Lung (tissue), 12 donors: ENCODE data around the gene C20orf96. TPM values are rescaled to one million over a fixed set of nuclear protein-coding genes. Genes with fewer than 3 reads are reported as not detected.

Experiments
- ATAC-seq: fragments of 200-7000 bp; cut with Tn5 transposase; one replicate; pipeline ENCODE4 v1.9.1; 2020; ENCODE audit warnings: moderate number of reproducible peaks; ENCODE audit not compliant: insufficient read depth, low FRiP score
- DNase-seq, 3 donors: peaks; one replicate each; pipeline ENCODE4 v3.0.0-alpha.2; 2013 to 2017
- H3K27ac ChIP-seq, 2 donors: one replicate each; pipeline ENCODE4 v1.5.1; 2013; ENCODE audit warnings: mild to moderate bottlenecking in 2 of 2, moderate library complexity in 2 of 2, control low read depth in 1 of 2, inconsistent platforms in 1 of 2, low read depth in 1 of 2, low read length in 1 of 2
- H3K27me3 ChIP-seq, 3 donors: one replicate each; pipeline ENCODE4 v1.5.1; 2013; ENCODE audit warnings: low read length in 2 of 3; ENCODE audit not compliant: control insufficient read depth in 3 of 3, insufficient read depth in 3 of 3
- H3K36me3 ChIP-seq, 4 donors: one replicate each; pipeline ENCODE4 v1.5.1; 2013; ENCODE audit warnings: low read length in 4 of 4, mild to moderate bottlenecking in 1 of 4, moderate library complexity in 1 of 4; ENCODE audit not compliant: control insufficient read depth in 4 of 4, insufficient read depth in 4 of 4
- H3K4me1 ChIP-seq, 5 donors: one replicate each; pipeline ENCODE4 v1.5.1; 2013; ENCODE audit warnings: low read length in 5 of 5, mild to moderate bottlenecking in 2 of 5, moderate library complexity in 1 of 5; ENCODE audit not compliant: control insufficient read depth in 5 of 5, insufficient read depth in 5 of 5
- H3K4me3 ChIP-seq: one replicate; pipeline ENCODE4 v1.5.1; 2013; ENCODE audit warnings: mild to moderate bottlenecking, control low read depth, moderate library complexity
- H3K9ac ChIP-seq, 2 donors: one replicate each; pipeline ENCODE4 v1.5.1; 2013; ENCODE audit warnings: low read length in 2 of 2, control low read depth in 1 of 2; ENCODE audit not compliant: insufficient read depth in 1 of 2
- H3K9me3 ChIP-seq, 4 donors: one replicate each; pipeline ENCODE4 v1.5.1; 2013; ENCODE audit warnings: low read length in 3 of 4, mild to moderate bottlenecking in 1 of 4, moderate library complexity in 1 of 4; ENCODE audit not compliant: control insufficient read depth in 4 of 4, insufficient read depth in 3 of 4
- CTCF ChIP-seq: IDR thresholded peaks from 2 replicates; pipeline ENCODE4 v1.5.1; 2012; ENCODE audit warnings: mild to moderate bottlenecking; ENCODE audit errors: control extremely low read depth, extremely low read depth
- whole genome bisulfite sequencing, 2 donors: extraction: QIAGEN DNeasy Blood & Tissue Kit; methylation state at CpG; one replicate each; pipeline ENCODE4 v1.1.7; 2013; 5-methylcytosine and 5-hydroxymethylcytosine counted together
- polyA plus RNA-seq, 2 donors: library from polyadenylated mRNA; stranded (reverse); fragments of 200-250 nt; gene quantifications; one replicate each; pipeline ENCODE4 v1.2.1, GENCODE V29; 2013
- total RNA-seq, 2 donors: library from RNA; depleted of rRNA in 1 of 2; stranded (reverse); fragments of >200 nt in 1 of 2; gene quantifications; one replicate each; pipeline ENCODE4 v1.2.1, GENCODE V29; 2014 to 2021
- donor health status: control.
- donor health status: control.
- donor health status: Bipolar disorder and iron deficiency.
- donor health status: healthy.
- donor health status: DM: yes; HTN: yes; CAD: no.

C20orf96 gene
- total and polyA plus RNA-seq, 4 donors: 5.2 to 22.4 (median 10.5) TPM

DNA sequence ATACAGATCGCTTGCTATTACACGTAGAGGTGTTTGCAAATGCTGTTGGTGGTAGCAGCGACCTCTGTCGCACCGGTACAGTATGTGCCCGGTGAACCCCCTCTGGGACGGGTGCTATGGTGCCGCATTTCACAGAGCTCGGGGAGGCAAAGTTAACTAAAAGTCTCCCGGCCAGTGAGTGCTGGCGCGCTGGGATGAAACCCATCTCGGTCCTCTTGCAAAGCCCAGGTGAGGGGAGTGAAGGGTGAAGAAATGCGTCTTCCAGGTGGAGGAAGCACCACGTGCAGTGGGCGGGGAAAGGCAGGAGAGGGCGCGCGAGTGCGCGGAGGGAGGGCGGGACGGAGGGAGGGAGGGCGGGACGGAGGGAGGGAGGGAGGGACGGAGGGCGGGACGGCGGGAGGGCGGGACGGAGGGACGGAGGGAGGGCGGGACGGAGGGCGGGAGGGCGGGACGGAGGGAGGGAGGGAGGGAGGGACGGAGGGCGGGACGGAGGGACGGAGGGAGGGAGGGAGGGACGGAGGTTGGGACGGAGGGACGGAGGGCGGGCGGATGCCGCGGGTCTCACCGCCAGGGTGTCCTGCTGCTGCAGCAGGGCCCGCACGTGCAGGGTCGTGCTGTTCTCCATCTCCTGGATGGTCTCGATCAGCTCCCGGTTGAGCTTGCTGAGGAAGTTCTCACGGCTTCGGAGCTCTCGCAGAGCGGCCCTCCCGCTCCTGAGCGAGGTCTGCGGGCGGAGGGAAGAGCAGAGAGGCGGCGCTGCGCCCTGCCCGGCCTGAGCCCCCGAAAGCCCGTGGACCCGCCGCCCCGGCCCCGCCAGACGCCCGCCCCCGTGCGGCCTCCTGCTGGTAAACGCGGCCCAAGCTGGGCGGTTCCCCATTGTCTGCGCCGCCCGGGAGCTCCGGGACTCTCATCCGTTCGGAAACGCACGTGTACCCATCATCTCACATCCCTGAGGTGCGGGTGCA is 11.7 kb downstream of the C20orf96 start:
- Histone ChIP-seq H3K4me3 (no peak overlapping the region), H3K9me3 (no peaks in the 10 kb centered on the region), H3K27me3 (no peaks in the 10 kb centered on the region), H3K9ac (no peak overlapping the region), H3K4me1 (no peaks in the 10 kb centered on the region), H3K27ac (no peak overlapping the region), H3K36me3 (peaks cover 0 to 37% (median 19%) of the 10 kb centered on the region in 4 donors)
- DNase-seq (peak in 2 of 3 donors; percentile 14 to 29), ATAC-seq (no peak)
- TF ChIP-seq CTCF: no peak
- 77 to 83% methylated on average over 57 to 73 of the region's 88 CpGs for WGBS, 2 donors

DNA sequence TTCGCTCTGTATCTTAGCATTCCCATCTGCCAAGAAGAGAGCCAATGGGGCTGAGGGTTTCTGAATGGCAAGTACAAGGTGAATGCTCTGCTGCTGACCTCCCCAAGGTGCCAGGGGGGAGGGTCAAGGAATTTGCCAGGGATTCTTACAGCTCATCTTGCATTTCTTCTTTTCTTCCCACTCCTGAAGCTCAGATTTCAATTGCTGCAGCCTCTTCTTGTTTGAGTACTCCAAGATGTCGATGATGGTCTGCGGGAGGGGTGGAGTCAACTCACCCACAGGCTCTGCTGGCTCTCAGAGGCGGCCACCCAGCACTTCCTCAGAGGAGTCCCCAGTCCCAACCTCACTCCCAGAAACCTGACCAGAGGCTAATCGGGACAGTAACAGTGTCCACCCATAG is 12.4 kb downstream of the C20orf96 start:
- TF ChIP-seq CTCF: no peak
- Histone ChIP-seq H3K4me1 (no peaks in the 10 kb centered on the region), H3K27me3 (no peaks in the 10 kb centered on the region), H3K27ac (no peak overlapping the region), H3K9me3 (no peaks in the 10 kb centered on the region), H3K36me3 (peaks cover 0 to 32% (median 19%) of the 10 kb centered on the region in 4 donors), H3K9ac (no peak overlapping the region), H3K4me3 (no peak overlapping the region)
- ATAC-seq: no peak
- 91 to 97% methylated on average over 5 of the region's 5 CpGs for WGBS, 2 donors
- DNase-seq: no peak

DNA sequence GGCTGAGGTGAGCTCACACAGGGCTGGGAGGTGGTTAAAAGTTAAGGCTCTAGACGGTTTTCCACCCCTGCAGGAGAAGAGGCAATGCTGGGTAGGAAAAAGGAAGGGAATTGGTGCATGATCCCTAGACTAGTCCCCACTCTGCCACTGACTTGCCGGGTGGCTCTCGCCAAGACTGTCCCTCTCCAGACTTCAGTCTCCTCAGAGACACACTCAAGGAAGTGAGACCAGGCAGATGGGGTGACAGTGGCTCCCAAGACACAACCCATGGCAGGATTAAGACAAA is 13.1 kb downstream of the C20orf96 start:
- H3K4me1 ChIP-seq: no peaks in the 10 kb centered on the region
- DNase-seq (no peak), ATAC-seq (no peak)
- peaks cover 0 to 2% (median 0%) of the 10 kb centered on the region in 4 donors for H3K9me3 ChIP-seq
- no peak for TF ChIP-seq CTCF
- H3K4me3 ChIP-seq: no peak overlapping the region
- no peaks in the 10 kb centered on the region for H3K27me3 ChIP-seq
- H3K27ac ChIP-seq: no peak overlapping the region
- WGBS, 2 donors: 28 to 50% methylated on average over 2 to 3 of the region's 3 CpGs
- no peak overlapping the region for H3K9ac ChIP-seq
- H3K36me3 ChIP-seq: peaks cover 0 to 32% (median 19%) of the 10 kb centered on the region in 4 donors
